Stimulated activated CD4-positive, alpha-beta T cell treated with anti-CD3 and anti-CD28 coated beads, Interleukin-4, amount 100 ng/mL, for 1 hour (primary cell): Measurements from ENCODE around the gene RGS12.

Experiments used
- DNase-seq: peaks from one replicate; pipeline ENCODE4 v3.0.0-alpha.2; 2020

Gene RGS12, protein sequence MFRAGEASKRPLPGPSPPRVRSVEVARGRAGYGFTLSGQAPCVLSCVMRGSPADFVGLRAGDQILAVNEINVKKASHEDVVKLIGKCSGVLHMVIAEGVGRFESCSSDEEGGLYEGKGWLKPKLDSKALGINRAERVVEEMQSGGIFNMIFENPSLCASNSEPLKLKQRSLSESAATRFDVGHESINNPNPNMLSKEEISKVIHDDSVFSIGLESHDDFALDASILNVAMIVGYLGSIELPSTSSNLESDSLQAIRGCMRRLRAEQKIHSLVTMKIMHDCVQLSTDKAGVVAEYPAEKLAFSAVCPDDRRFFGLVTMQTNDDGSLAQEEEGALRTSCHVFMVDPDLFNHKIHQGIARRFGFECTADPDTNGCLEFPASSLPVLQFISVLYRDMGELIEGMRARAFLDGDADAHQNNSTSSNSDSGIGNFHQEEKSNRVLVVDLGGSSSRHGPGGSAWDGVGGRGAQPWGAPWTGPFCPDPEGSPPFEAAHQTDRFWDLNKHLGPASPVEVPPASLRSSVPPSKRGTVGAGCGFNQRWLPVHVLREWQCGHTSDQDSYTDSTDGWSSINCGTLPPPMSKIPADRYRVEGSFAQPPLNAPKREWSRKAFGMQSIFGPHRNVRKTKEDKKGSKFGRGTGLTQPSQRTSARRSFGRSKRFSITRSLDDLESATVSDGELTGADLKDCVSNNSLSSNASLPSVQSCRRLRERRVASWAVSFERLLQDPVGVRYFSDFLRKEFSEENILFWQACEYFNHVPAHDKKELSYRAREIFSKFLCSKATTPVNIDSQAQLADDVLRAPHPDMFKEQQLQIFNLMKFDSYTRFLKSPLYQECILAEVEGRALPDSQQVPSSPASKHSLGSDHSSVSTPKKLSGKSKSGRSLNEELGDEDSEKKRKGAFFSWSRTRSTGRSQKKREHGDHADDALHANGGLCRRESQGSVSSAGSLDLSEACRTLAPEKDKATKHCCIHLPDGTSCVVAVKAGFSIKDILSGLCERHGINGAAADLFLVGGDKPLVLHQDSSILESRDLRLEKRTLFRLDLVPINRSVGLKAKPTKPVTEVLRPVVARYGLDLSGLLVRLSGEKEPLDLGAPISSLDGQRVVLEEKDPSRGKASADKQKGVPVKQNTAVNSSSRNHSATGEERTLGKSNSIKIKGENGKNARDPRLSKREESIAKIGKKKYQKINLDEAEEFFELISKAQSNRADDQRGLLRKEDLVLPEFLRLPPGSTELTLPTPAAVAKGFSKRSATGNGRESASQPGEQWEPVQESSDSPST (N-terminal part only)

DNA sequence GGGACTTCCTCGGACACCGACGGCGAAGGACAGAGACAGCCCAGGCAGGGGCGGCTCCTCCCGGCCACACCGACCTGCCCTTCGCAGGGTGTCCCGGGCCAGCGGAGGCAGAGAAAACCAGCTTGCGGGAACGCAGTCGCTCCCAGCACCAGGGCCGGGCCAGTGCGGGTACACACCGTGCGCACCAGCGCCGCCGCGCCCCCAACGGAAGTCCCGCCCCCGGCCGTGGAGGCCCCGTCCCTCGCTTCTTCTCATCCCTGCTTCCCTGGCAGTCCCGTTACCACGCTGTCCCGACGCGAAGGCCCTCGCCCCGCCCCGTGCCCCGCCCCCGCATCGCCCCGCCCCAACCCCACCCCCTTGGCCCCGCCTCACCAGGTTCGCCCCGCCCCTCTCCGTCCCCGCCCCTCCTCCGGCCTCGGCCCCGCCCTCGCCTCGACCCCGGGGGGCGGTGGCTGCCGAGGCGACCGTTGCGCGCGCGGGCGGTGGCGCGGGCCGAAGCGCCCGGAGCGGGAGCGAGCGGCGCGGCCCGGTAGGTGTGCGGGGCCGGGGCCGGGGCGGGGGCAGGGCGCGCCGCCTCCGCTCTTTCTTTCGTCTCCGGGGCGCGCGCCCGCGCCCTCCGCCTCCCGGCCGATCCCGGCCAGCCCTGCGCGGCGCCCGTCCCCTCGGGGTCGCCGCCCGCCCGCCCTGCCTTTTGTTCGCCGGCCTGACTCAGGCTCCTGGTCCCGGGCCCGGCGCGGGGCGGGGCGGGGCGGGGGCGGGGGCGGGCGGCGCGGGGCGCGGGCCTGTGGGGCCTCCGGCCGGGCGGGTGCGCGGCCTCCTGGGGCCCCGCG is at the start of gene RGS12:
RGS12 (plus strand) TSS at position 451 of the 830 bp plus-strand sequence. CDS start 23,150 bp downstream, outside the sequence.
- DNase-seq = peak; percentile 86

DNA sequence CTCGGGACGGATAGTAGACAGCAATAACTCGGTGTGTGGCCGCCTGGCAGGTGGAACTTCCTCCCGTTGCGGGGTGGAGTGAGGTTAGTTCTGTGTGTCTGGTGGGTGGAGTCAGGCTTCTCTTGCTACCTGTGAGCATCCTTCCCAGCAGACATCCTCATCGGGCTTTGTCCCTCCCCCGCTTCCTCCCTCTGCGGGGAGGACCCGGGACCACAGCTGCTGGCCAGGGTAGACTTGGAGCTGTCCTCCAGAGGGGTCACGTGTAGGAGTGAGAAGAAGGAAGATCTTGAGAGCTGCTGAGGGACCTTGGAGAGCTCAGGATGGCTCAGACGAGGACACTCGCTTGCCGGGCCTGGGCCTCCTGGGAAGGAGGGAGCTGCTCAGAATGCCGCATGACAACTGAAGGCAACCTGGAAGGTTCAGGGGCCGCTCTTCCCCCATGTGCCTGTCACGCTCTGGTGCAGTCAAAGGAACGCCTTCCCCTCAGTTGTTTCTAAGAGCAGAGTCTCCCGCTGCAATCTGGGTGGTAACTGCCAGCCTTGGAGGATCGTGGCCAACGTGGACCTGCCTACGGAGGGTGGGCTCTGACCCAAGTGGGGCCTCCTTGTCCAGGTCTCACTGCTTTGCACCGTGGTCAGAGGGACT is 49.6 kb upstream of the RGS12 start:
- no peak for DNase-seq

DNA sequence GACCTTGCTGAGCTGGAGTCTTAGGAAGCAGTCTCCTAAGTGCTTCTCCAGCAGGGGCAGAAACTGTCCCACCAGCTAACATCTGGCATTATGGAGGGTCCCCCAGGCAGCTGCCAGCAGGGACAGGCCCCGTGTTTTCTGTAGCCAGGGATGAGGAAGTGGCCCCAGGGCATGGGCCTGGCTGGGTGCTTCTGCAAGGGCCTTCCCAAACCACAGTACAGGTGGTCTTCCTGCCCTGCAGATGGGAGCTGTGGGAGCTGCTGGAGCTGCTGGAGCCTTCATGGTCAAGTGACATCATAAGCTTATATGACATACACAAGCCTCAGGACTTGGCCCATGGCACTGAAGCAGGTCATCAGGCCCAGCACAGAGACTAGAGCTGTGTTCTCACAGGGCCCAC is 48.8 kb upstream of the RGS12 start:
- DNase-seq = no peak

DNA sequence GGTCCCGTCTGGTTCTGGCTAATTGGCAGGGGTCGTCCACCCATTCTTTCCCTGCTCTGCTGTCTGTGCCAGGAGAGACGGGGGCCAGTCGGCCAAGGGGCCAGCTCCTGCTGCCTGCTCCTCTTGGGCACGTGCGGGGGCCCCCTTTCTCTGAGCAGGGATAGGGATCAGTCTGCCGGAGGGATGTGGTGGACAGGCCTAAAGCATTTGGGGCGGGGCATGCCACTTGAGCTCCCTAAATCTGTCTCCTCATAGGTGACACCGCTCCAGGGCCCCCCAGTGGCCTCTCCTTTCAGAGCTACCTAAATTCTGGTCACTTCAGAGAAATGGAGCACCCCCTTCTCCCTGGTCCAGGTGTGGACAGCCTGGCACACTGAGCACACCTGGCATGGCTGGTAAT is 48.1 kb upstream of the RGS12 start:
- no peak for DNase-seq

DNA sequence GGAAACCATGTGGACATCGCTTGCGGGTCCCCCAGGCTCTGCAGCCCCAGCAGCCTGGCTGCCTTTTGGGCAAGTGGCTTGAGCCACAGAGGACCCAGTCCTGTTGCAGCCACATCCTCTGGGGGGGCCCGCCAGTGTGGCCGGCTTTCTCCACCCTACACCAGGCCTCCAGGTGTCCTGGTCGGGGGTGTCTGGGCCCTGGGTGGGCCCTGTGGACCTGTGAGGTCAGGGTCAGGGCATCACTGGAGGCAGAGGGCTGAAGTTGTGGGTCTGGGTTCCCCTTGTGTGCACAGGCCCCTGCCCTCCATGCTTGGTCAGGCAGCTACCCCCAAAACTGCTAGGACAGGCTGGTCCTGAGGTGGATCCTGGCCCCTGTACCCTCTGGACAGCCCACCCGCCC is 47.1 kb upstream of the RGS12 start:
- no peak for DNase-seq

DNA sequence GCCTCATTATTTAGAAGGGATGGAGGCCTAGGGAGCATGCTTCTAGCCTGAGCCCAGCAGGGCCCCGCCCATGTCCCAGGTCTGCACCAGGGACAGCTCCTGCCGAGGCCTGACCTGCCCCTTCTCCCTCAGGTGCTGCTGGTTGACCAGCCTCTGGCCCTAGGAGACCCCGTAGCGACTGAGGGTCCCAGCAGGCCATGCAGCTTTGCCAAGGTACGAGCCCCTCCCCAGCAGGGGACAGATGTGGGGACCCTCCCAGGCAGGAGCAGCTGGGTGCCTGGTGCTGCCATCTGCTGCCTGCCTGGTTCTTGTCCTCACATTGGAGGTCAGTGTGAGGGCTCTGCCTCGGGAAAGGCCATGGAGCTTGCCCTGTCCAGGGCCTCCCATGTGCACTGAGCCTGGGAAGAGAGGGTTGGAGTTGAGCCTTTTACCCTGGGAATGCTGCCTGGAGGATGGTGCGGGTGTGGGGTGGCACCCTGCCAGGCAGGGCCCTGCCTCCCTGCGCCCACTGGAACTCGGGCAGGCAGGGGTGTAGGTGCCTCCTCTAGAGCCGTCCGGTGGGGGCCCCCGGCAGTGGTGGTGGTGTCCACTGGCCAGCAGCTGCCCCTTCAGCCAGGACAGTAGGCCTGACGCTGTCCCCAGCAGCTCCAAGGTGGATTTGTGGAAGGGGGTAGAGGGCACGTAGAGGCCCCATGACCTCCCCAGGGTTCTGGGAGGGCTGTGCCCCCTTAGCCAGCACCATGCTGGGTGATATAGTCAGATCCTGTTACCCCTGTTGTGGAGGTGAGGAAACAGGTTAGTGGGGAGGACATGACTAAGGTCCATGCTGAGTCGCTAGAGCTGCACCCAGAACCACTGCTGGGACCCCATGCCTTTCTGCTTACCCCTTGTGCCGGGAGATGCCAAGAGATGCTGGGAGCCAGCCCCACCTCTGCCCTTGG is 46.1 kb upstream of the RGS12 start:
- DNase-seq = no peak

DNA sequence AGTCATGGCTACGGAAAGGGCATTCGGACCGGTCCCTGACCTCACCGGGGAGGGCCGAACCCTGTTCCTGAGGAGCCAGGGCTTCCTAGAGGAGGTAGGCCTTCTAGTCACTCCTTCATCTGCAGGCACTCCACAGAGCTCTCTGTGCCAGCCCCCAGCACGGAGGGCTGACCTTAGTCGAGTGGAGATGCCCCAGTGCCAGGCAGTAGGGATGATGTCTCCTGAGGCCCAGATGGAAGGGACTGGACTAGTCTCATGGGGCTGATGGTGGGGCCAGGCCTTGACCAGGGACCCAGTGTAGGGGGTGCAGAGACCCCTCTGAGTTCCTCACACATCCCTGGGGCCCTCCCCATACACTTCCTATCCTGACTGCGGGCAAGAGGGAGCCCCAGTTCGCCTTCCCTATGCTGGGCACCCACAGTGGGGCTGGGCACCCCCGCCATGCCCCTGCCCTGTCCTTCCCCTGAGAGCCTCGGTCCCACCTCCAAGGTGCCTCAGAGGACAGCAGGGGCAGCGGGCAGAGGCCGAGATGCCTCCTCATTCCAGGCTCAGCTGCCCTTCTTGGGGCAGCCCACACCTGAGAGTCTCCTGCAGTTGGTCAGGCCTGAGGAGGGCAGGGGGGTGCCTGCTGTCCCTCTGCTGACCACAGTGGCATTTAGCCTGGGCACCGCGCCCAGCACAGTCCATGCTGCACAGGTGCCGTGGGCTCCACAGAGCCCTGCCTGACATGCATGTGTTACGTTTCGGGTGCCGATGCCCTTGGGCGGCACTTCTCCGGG is 45.2 kb upstream of the RGS12 start:
- no peak for DNase-seq

DNA sequence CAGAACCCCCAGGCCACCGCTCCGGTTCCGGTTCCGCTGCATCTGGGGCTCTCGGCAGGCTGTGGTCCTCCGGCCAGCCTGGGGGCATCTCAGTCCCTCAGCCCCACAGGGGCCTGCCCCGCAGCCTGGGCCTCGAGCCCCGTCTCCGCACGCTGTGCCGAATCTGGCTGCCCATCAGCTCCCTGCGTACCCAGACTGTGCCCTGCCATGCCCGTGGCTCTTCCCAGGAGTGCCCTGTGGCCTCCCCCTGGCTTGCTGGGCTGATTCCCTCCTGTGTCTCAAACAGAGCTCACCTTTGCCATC is 44.7 kb upstream of the RGS12 start:
- DNase-seq = no peak

DNA sequence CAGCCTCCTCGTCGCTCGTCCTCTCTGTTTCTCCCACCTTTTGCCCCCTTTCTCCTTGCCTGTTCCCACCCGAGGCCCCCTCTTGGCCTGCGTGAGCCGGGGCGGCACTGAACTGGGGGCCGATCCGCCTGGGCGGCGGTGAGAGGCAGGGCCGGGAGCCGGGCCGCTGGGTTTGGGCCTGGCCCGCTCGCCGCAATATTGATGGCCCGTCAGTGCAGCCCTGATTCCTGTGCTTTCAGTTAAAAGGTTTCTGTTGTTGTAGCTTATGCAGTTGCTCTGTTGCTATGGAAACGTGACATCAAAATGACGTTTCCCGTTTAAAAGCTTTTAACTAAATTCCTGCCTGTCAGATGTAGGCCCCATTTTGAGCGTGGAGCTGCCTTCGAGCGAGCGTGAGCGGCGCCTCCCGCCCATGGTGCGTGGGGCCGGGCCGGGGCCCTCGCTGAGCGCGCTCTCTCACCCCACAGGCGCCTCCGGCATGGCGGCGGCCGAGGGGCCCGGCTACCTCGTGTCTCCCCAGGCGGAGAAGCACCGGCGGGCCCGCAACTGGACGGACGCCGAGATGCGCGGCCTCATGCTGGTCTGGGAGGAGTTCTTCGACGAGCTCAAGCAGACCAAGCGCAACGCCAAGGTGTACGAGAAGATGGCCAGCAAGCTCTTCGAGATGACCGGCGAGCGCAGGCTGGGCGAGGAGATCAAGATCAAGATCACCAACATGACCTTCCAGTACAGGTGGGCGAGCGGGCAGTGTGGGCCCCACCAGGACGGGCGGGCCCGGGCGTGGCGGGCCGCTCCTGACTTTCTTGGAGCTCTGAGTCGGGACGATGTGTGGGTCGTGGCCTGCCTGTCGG is 43.8 kb upstream of the RGS12 start, which contains the start of gene MSANTD1:
MSANTD1 (plus strand) TSS at position 349 of the 851 bp plus-strand sequence; CDS start at position 413, 64 bp downstream.
- DNase-seq = no peak

DNA sequence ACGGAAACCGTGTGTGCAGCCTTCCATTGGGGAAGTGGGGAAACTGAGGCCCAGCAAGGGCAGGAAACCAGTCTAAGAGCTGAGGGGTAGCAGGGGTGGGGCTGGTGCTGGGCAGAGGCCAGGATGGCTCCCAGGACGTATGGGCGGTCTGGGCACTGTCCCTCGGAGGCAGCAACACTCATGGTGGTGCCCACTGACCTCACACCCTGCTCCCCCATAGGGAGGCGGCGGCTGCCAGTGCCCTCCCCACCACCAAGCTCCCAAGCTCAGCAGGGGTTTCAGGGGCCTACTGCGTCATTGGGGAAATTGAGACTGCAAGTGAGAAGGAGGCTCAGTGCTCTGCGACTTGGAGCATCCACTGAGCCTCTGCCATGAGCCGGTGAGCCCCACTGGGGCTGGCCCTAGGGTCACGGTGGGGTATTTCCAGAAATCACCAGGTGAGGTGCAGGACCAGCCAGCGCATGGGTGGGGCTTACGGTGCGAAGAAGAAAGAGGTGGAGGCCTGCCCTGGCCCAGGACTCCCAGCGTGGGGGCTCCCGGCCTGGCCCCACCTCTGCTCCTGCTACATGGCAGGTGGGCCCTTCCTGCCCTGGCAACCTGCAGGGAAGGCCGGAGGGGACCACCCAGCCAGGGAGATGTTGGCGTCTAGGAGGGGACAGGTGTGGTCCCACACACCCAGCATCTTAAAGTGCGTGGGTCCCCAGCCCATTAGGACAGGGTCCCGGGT is 42.9 kb upstream of the RGS12 start:
- DNase-seq = no peak

DNA sequence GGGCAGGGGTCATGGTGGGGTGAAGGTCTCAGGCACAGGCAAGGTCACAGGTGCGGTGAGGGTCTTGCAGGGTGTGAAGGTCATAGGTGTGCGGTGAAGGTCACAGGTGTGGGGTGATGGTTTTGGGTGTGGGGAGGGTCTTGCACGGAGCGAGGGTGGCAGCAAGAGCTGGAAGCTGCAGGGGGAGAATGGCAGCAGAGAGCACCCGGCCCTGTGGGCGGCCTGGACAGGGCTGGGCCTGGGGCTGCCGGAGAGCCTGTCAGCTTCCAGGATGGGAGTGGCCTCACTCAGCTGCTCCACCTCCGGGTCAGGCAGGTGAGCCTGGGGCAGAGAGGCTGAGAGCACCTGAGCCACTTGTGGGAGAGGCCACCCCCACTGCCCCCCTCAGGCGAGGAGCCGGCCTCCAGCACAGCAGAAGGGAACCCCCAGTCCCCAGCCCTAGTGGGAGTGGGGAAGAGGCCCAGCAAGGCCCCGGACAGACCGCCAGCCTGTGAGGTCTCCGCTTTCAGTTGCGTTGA is 42.3 kb upstream of the RGS12 start:
- no peak for DNase-seq

DNA sequence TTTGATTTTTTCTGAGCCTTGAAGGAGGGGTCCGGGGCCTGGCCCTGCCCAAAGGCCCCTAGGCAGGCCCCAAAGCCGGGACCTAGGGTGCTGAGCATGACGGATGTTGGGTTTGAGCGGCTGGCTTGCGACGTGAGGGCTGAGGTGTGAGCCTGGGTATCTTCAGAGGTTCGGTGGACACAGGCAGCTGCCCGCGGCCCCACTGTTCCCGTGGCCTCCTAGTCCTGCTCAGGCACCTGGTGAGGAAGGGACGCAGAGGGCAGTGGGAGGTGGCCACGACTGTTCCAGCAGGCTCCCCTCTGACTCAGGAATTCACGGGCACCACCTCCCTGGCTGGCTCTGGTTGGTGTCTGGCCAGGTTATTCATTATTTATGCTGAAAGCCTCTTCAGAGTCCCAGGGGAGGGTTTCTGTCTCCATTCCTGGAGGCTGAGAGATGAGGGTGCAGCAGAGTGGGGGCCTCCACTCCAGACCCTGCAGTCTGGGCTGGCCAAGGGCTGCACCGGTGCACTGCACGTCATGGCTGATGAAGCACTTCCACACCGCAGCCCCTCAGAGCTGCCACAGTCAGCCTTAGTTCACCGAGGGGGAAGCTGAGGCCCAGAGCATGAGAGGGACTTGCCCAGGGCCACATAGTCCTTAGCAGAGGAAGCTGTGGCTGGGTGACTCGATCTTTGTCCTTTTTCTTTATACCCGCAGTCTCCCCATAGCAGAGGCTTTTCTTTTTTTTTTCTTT is 41.7 kb upstream of the RGS12 start:
- DNase-seq = no peak

DNA sequence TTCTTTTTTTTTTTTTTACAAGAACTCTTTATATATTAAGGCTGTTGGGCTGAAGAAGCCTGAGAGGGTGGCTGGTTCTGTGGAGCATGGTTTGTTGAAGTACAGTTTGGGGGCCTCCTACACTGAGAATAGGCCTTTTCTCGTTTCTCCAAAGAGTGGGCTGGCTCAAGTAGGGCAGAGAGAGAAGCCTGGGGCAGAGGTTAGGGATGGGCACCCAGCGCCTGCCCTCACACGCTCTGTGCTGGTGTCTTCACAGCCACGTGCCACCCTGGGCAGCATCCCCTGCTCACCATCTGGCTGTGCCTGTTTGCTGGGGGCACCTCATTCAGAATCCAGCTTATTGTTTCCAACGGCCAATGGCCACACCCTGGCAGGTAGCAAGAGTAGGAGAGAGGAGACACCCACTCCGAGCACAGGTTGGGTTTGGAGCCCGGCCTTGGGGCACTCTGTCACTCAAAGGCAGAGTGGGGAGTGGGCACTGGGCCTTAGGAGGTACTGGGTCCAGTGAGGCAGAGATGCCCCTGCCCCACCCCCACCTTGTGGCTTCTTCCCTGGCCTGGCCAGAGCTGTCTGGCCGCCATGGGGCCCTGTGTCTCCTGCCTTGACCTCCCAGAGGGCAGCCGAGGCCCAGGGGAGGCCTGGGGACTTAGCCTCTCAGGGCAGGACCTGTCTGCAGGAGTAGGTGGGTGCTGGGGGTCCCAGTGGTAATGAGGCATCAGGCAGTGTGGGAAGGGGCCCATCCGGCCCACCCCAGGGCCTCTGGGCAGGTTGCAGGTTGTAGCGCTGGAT is 40.9 kb upstream of the RGS12 start:
- no peak for DNase-seq

DNA sequence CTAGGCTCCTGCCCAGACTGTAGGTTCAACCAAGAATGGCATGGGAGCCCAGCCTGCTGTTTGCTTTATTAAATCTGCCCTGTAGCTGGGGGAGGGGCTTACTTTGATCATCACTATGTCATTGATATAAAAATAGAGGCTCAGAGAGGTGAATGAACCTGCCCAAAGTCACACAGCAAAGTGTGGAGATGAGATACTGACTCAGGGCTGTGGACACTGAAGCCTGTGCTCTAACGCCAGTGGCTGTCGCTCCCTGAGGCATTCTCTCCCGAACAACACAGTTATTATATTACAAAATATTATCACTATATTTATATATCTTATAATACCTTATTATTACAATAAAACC is 40.4 kb upstream of the RGS12 start:
- no peak for DNase-seq

DNA sequence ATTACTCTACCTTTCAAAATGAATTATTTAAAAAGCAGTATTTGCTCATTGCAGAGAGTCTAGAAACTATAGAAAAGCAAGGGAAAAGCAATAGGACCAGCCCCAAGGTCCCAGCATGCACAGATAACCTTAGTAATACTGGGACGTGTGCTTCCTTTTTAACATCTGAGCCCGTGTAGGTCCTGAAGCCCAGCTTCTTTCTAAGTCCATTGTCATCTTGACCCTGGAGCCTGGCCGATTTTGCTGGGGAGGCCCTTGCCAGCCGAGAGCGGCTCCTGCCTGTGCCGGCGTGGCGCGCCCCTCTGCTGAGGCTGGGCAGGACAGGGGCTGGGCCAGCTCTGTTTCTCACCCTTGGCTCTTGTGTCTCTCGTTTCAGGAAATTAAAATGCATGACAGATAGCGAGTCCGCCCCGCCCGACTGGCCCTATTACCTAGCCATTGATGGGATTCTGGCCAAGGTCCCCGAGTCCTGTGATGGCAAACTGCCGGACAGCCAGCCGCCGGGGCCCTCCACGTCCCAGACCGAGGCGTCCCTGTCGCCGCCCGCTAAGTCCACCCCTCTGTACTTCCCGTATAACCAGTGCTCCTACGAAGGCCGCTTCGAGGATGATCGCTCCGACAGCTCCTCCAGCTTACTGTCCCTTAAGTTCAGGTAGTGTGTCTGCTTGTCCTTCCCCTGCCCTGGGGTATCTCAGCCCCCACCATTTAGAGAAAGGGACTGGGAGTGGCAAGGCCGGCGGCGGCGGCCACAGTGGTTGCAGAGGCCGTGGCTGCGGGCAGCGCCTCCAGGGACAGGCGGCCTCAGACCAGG is 39.8 kb upstream of the RGS12 start:
- DNase-seq = no peak
